AG09319 (cell line): ENCODE measurements around the gene GRPEL2.

Experiments used
- DNase-seq: peaks from one replicate; pipeline ENCODE4 v3.0.0-alpha.2; 2010; ENCODE audit warnings: low read depth; ENCODE audit errors: extremely low read depth
- CTCF ChIP-seq: IDR thresholded peaks from 2 replicates; pipeline ENCODE4 v1.5.1; 2011; ENCODE audit warnings: low read depth, mild to moderate bottlenecking, inconsistent platforms, low read length, moderate library complexity

Gene GRPEL2

GRCh38 chr5:149310947-149311658, 34.2 kb upstream of the GRPEL2 start:
- no peak for DNase-seq
- TF ChIP-seq CTCF: no peak

GRCh38 chr5:149313151-149313841, 32.0 kb upstream of the GRPEL2 start:
- TF ChIP-seq CTCF: no peak

GRCh38 chr5:149314571-149315111, 30.7 kb upstream of the GRPEL2 start:
- no peak for DNase-seq
- no peak for TF ChIP-seq CTCF

More at GRCh38 chr5:149313151-149313841, 32.0 kb upstream of the GRPEL2 start:
- no peak for DNase-seq

- TF ChIP-seq CTCF: no peak
- no peak for DNase-seq
These were observed 29.5 kb upstream of the GRPEL2 start for GRCh38 chr5:149315753-149316152.

- peak; percentile 29 for DNase-seq
- peak; percentile 68 for TF ChIP-seq CTCF
These were observed 27.8 kb upstream of the GRPEL2 start for GRCh38 chr5:149317281-149318048.

GRCh38 chr5:149319174-149319573, 26.1 kb upstream of the GRPEL2 start:
- no peak for DNase-seq
- TF ChIP-seq CTCF: no peak
